Neuronal stem cell (in vitro differentiated cells): Measurements from ENCODE around the gene MED15.
A peak's percentile ranks its signal among the peaks of the same experiment; 100 is the strongest.

ENCODE experiments used
- DNase-seq: peaks from one replicate; pipeline ENCODE4 v3.0.0-alpha.2; 2013; ENCODE audit warnings: low spot score
- H2AFZ ChIP-seq: one replicate; pipeline ENCODE4 v1.6.1; 2013; ENCODE audit warnings: mild to moderate bottlenecking, low read length, inconsistent platforms
- H2AK5ac ChIP-seq: 2 replicates; pipeline ENCODE4 v1.6.1; 2013; ENCODE audit warnings: low read depth, mild to moderate bottlenecking, inconsistent platforms, low read length, moderate library complexity, mixed read lengths
- H2BK120ac ChIP-seq: 2 replicates; pipeline ENCODE4 v1.6.1; 2013; ENCODE audit warnings: low read depth, mild to moderate bottlenecking, inconsistent platforms, low read length, moderate library complexity, mixed read lengths
- H2BK12ac ChIP-seq: one replicate; pipeline ENCODE4 v1.6.1; 2013; ENCODE audit warnings: low read length, inconsistent platforms
- H2BK15ac ChIP-seq: 2 replicates; pipeline ENCODE4 v1.6.1; 2013; ENCODE audit warnings: mild to moderate bottlenecking, low read length, inconsistent platforms, mixed read lengths
- H2BK5ac ChIP-seq: one replicate; pipeline ENCODE4 v1.6.1; 2013; ENCODE audit warnings: inconsistent platforms, mild to moderate bottlenecking, low read length, moderate library complexity
- H3K14ac ChIP-seq: one replicate; pipeline ENCODE4 v1.6.1; 2013; ENCODE audit warnings: low read length, inconsistent platforms
- H3K18ac ChIP-seq: 2 replicates; pipeline ENCODE4 v1.6.1; 2013; ENCODE audit warnings: low read length, inconsistent platforms
- H3K23ac ChIP-seq: 2 replicates; pipeline ENCODE4 v1.6.1; 2013; ENCODE audit warnings: low read depth, mild to moderate bottlenecking, mixed read lengths, low read length, inconsistent platforms; ENCODE audit not compliant: poor library complexity
- H3K27ac ChIP-seq: replicated peaks from 3 replicates; pipeline ENCODE4 v1.5.1; 2013; ENCODE audit warnings: low read length, inconsistent platforms
- H3K27me3 ChIP-seq, 3 experiments: 2 replicates each; pipeline ENCODE4 v1.6.1; 2013; ENCODE audit warnings: low read length in 3 of 3, mild to moderate bottlenecking in 2 of 3, inconsistent platforms in 1 of 3, low read depth in 1 of 3, mixed read lengths in 1 of 3, moderate library complexity in 1 of 3; ENCODE audit not compliant: control insufficient read depth in 3 of 3, insufficient read depth in 3 of 3
- H3K36me3 ChIP-seq, 2 donors: replicated peaks in 1 of 2; 2 replicates each; pipeline ENCODE4 v1.6.1; 2013; ENCODE audit warnings: low read length in 2 of 2; ENCODE audit not compliant: control insufficient read depth in 2 of 2, insufficient read depth in 2 of 2
- H3K4ac ChIP-seq: 2 replicates; pipeline ENCODE4 v1.6.1; 2013; ENCODE audit warnings: inconsistent platforms, mild to moderate bottlenecking, low read length, moderate library complexity
- H3K4me1 ChIP-seq, 2 donors: 1 replicate in 1 of 2; 2 replicates in 1 of 2; pipeline ENCODE4 v1.6.1; 2013; ENCODE audit warnings: low read length in 2 of 2, low read depth in 1 of 2; ENCODE audit not compliant: control insufficient read depth in 2 of 2, insufficient read depth in 1 of 2
- H3K4me2 ChIP-seq: one replicate; pipeline ENCODE4 v1.6.1; 2013; ENCODE audit warnings: mild to moderate bottlenecking, low read length, inconsistent platforms; ENCODE audit not compliant: insufficient read depth, poor library complexity, severe bottlenecking
- H3K4me3 ChIP-seq, 2 donors: 2 replicates each; pipeline ENCODE4 v1.5.1; 2013; ENCODE audit warnings: low read length in 2 of 2, mild to moderate bottlenecking in 2 of 2, inconsistent platforms in 1 of 2, moderate library complexity in 1 of 2
- H3K79me1 ChIP-seq: one replicate; pipeline ENCODE4 v1.6.1; 2013; ENCODE audit warnings: low read depth, mild to moderate bottlenecking, inconsistent platforms, low read length, moderate library complexity
- H3K9ac ChIP-seq: one replicate; pipeline ENCODE4 v1.6.1; 2013; ENCODE audit warnings: mild to moderate bottlenecking, low read depth, low read length, inconsistent platforms; ENCODE audit not compliant: poor library complexity
- H3K9me3 ChIP-seq, 2 donors: replicated peaks in 1 of 2; 2 replicates each; pipeline versions ENCODE3 to v1.6.1; 2013; ENCODE audit warnings: low read length in 2 of 2, mild to moderate bottlenecking in 2 of 2, inconsistent platforms in 1 of 2, low read depth in 1 of 2, mixed read lengths in 1 of 2, moderate library complexity in 1 of 2; ENCODE audit not compliant: control insufficient read depth in 2 of 2, insufficient read depth in 1 of 2
- H4K8ac ChIP-seq: one replicate; pipeline ENCODE4 v1.6.1; 2013; ENCODE audit warnings: low read depth, mild to moderate bottlenecking, inconsistent platforms, low read length, moderate library complexity
- H4K91ac ChIP-seq: one replicate; pipeline ENCODE4 v1.6.1; 2013; ENCODE audit warnings: low read length, low read depth, mild to moderate bottlenecking, inconsistent platforms; ENCODE audit not compliant: poor library complexity
- WGBS, 2 donors: extraction: QIAGEN DNeasy Blood & Tissue Kit; methylation state at CpG; one replicate each; pipeline ENCODE4 v1.1.7; 2013; ENCODE audit warnings: missing lambda C conversion rate in 2 of 2, mixed read lengths in 1 of 2; ENCODE audit not compliant: insufficient read length in 2 of 2, insufficient replicate concordance in 1 of 2; ENCODE audit errors: extremely low coverage in 2 of 2; 5-methylcytosine and 5-hydroxymethylcytosine counted together

The MED15 gene

GRCh38 chr22:20610757-20611156, 103.3 kb downstream of the MED15 start:
- Histone ChIP-seq H2AK5ac (peak overlapping the region; percentile 65), H4K8ac (no peak overlapping the region), H3K18ac (peak overlapping the region; percentile 24), H2AFZ (peak overlapping the region; percentile 49), H3K4me2 (no peak overlapping the region), H3K27ac (no peak overlapping the region), H2BK15ac (no peak overlapping the region), H2BK12ac (no peak overlapping the region), H3K9ac (no peak overlapping the region), H3K4me3 (no peak overlapping the region), H3K4me1 (peaks cover 9 to 12% of the 10 kb centered on the region in 2 donors), H3K79me1 (no peaks in the 10 kb centered on the region), H3K9me3 (no peaks in the 10 kb centered on the region), H3K27me3 (peaks cover 0 to 37% (median 0%) of the 10 kb centered on the region in 3 experiments), H3K14ac (no peak overlapping the region), H3K23ac (peak overlapping the region; percentile 47), H3K36me3 (no peaks in the 10 kb centered on the region), H2BK5ac (no peak overlapping the region), H3K4ac (no peak overlapping the region), H2BK120ac (no peak overlapping the region), H4K91ac (no peak overlapping the region)
- DNase-seq: no peak
- WGBS, 2 donors: no CpG with 5 or more reads among the region's 8 CpGs

GRCh38 chr22:20611418-20611817, 104.0 kb downstream of the MED15 start:
- Histone ChIP-seq H2AK5ac (peak overlapping the region; percentile 65), H3K79me1 (no peaks in the 10 kb centered on the region), H2AFZ (no peak overlapping the region), H3K4ac (no peak overlapping the region), H3K9ac (no peak overlapping the region), H2BK120ac (no peak overlapping the region), H3K9me3 (no peaks in the 10 kb centered on the region), H3K27ac (no peak overlapping the region), H3K27me3 (peaks cover 0 to 37% (median 0%) of the 10 kb centered on the region in 3 experiments), H3K18ac (no peak overlapping the region), H4K8ac (no peak overlapping the region), H2BK15ac (no peak overlapping the region), H3K4me3 (no peak overlapping the region), H3K4me1 (peaks cover 11 to 12% of the 10 kb centered on the region in 2 donors), H3K36me3 (no peaks in the 10 kb centered on the region), H3K14ac (peak overlapping the region; percentile 84), H2BK12ac (no peak overlapping the region), H2BK5ac (no peak overlapping the region), H3K23ac (peak overlapping the region; percentile 75), H4K91ac (no peak overlapping the region), H3K4me2 (no peak overlapping the region)
- no CpG with 5 or more reads among the region's 10 CpGs for WGBS, 2 donors
- no peak for DNase-seq

GRCh38 chr22:20613301-20613700, 105.9 kb downstream of the MED15 start:
- H2BK120ac ChIP-seq: no peak overlapping the region
- no peak overlapping the region for H3K27ac ChIP-seq
- no peaks in the 10 kb centered on the region for H3K79me1 ChIP-seq
- peaks cover 0 to 4% of the 10 kb centered on the region in 2 donors for H3K4me1 ChIP-seq
- no peak overlapping the region for H3K4me2 ChIP-seq
- WGBS, 2 donors: no CpG with 5 or more reads among the region's 6 CpGs
- no peak overlapping the region for H4K8ac ChIP-seq
- H3K36me3 ChIP-seq: no peaks in the 10 kb centered on the region
- H3K18ac ChIP-seq: no peak overlapping the region
- no peaks in the 10 kb centered on the region for H3K9me3 ChIP-seq
- peak overlapping the region; percentile 16 for H3K23ac ChIP-seq
- no peak overlapping the region for H2BK5ac ChIP-seq
- no peak overlapping the region for H3K4ac ChIP-seq
- H2BK15ac ChIP-seq: peak overlapping the region; percentile 17
- H3K9ac ChIP-seq: no peak overlapping the region
- H4K91ac ChIP-seq: no peak overlapping the region
- H3K27me3 ChIP-seq: peaks cover 0 to 22% (median 0%) of the 10 kb centered on the region in 3 experiments
- no peak overlapping the region for H3K4me3 ChIP-seq
- no peak overlapping the region for H2AK5ac ChIP-seq
- DNase-seq: no peak
- H2AFZ ChIP-seq: no peak overlapping the region
- H2BK12ac ChIP-seq: no peak overlapping the region
- H3K14ac ChIP-seq: no peak overlapping the region

- no peak overlapping the region for H3K4me3 ChIP-seq
- DNase-seq: no peak
- no CpG with 5 or more reads among the region's 6 CpGs for WGBS, 2 donors
Observed at GRCh38 chr22:20615021-20615420, 107.6 kb downstream of the MED15 start.

More at GRCh38 chr22:20615021-20615420, 107.6 kb downstream of the MED15 start:
- Histone ChIP-seq H3K23ac (no peak overlapping the region), H2AK5ac (no peak overlapping the region), H3K18ac (no peak overlapping the region), H3K27ac (no peak overlapping the region), H2AFZ (no peak overlapping the region), H3K4ac (no peak overlapping the region), H3K36me3 (no peaks in the 10 kb centered on the region), H4K91ac (no peak overlapping the region), H3K14ac (no peak overlapping the region), H2BK5ac (no peak overlapping the region), H3K27me3 (peaks cover 0 to 14% (median 0%) of the 10 kb centered on the region in 3 experiments), H2BK12ac (no peak overlapping the region), H4K8ac (no peak overlapping the region), H3K4me1 (peaks cover 0 to 4% of the 10 kb centered on the region in 2 donors), H3K4me2 (no peak overlapping the region), H3K9me3 (no peaks in the 10 kb centered on the region), H3K79me1 (no peaks in the 10 kb centered on the region), H2BK15ac (no peak overlapping the region), H3K9ac (no peak overlapping the region), H2BK120ac (no peak overlapping the region)
